Bronchial smooth muscle cell (primary cell): ENCODE measurements around the gene CEP290. TPM values are rescaled to one million over a fixed set of nuclear protein-coding genes. Genes with fewer than 3 reads are reported as not detected.

ENCODE experiments used
- total RNA-seq: library from RNA; depleted of rRNA; stranded (reverse); fragments of >200 nt; gene quantifications from 2 replicates; pipeline ENCODE4 v1.2.1, GENCODE V29; 2014

Gene CEP290
- total RNA-seq, result 4.1 and 8.4 TPM in 2 replicates

DNA sequence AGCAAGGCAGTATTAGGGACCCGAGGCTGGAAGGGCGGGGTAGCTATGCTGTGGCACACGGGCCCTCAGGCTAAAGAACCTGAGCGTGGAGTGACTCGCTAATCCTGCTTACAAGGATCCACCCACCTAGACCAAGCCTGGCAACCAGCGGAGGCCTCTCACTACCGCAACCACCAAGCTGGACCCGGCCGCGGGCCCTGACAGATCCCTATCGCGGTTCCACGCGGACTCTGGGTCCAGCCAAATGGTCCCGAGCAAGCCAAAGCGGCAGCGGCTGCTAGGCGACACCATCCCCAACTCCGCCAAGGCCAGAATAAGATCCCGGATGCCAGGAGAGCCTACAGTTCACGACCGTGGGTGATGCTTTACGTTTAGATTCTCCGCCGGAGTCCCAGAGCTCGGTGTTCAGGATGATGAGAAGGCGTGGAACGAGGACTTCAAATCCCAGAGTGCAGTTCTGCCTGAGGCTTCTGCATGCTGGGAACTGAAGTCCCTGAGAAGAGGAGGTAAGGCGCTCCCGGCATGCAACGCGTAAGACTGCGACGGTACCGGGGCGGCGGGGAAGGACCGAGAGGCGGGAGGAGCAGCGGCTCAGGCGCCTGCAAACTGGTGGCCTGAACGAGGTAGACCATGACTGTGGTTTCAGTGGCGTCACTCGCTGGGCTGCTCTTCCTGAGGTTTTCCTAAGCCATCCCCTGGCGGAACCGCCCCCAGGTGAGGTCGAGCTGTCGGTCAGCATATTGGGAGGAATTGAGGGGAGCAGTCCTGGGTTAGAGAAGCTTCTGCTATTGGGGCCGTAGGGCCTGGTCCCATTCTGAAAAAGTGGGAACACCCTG lies at the start of gene CEP290, which contains the start of gene TMTC3:
Gene CEP290, minus strand, starts transcription at position 315 of the 836 bp plus-strand sequence. CDS start 781 bp downstream, outside the sequence.
Gene TMTC3, plus strand, starts transcription at position 534 of the 836 bp plus-strand sequence. CDS start 6,009 bp downstream, outside the sequence.

GRCh38 chr12:88029093-88029665 lies 112.7 kb downstream of the CEP290 start, which contains the start of gene C12orf50:
Gene C12orf50 (minus strand): TSS chr12:88029401. CDS start chr12:88026962, 2,439 bp downstream.

Other genes with a start within 250 kb of the CEP290 start
- not detected in 2 replicates for gene C12orf50, start 112.7 kb downstream of the CEP290 start, total RNA-seq
- 28.4 and 29.8 TPM in 2 replicates for gene TMTC3, start 219 bp upstream of the CEP290 start, total RNA-seq